ENCODE data around the gene COL17A1.

The COL17A1 gene

GRCh38 chr10:104084482-104085142 lies 1.1 kb downstream of the COL17A1 start:
- H3K27me3 ChIP-seq (ENCODE audit: insufficient read depth, poor library complexity, severe bottlenecking): peaks cover 3% of the 10 kb centered on the region

GRCh38 chr10:104081998-104082397 lies 3.7 kb downstream of the COL17A1 start:
- TF ChIP-seq GABPA (IDR thresholded peaks at IDR 0.05; ENCODE audit: low read depth) (no peak), CTCF (IDR thresholded peaks at IDR 0.05; ENCODE audit: insufficient read depth, low read length) (no peak)
- Histone ChIP-seq H3K4me3 (replicated peaks; ENCODE audit: insufficient read depth, low read length) (no peak overlapping the region), H3K27ac (replicated peaks) (no peak overlapping the region), H3K27me3 (ENCODE audit: insufficient read depth, poor library complexity, severe bottlenecking) (peaks cover 2% of the 10 kb centered on the region)
- no peak for DNase-seq (ENCODE audit: low read depth in 1 of 2, low spot score in 1 of 2)

More at GRCh38 chr10:104084482-104085142, 1.1 kb downstream of the COL17A1 start:
- no peak overlapping the region for H3K27ac ChIP-seq (replicated peaks)
- no peak for TF ChIP-seq GABPA (IDR thresholded peaks at IDR 0.05; ENCODE audit: low read depth)
- TF ChIP-seq REST (IDR thresholded peaks at IDR 0.05; ENCODE audit: insufficient replicate concordance, low read depth): no peak
- TF ChIP-seq CTCF (IDR thresholded peaks at IDR 0.05; ENCODE audit: insufficient read depth, low read length): no peak
- DNase-seq (ENCODE audit: low read depth in 1 of 2, low spot score in 1 of 2): no peak
- no peak overlapping the region for H3K4me3 ChIP-seq (replicated peaks; ENCODE audit: insufficient read depth, low read length)

- TF ChIP-seq SPI1 (IDR thresholded peaks at IDR 0.05; ENCODE audit: borderline replicate concordance, low read depth) (no peak), POLR2AphosphoS5 (IDR thresholded peaks at IDR 0.05; ENCODE audit: low read depth) (no peak), CTCF (IDR thresholded peaks at IDR 0.05; ENCODE audit: insufficient read depth, low read length) (peak; percentile 13)
- DNase-seq (ENCODE audit: low read depth in 1 of 2, low spot score in 1 of 2): peak; percentile 1 to 22
- H3K27me3 ChIP-seq (ENCODE audit: insufficient read depth, poor library complexity, severe bottlenecking): peaks cover 2% of the 10 kb centered on the region
- H3K27ac ChIP-seq (replicated peaks): no peak overlapping the region
- H3K4me3 ChIP-seq (replicated peaks; ENCODE audit: insufficient read depth, low read length): no peak overlapping the region
These were observed 4.9 kb downstream of the COL17A1 start for GRCh38 chr10:104080762-104081161.

GRCh38 chr10:104077663-104078151 lies 8.0 kb downstream of the COL17A1 start:
- H3K27me3 ChIP-seq (ENCODE audit: insufficient read depth, poor library complexity, severe bottlenecking): peaks cover 2% of the 10 kb centered on the region
- H3K27ac ChIP-seq (replicated peaks): no peak overlapping the region
- H3K4me3 ChIP-seq (replicated peaks; ENCODE audit: insufficient read depth, low read length): no peak overlapping the region
- TF ChIP-seq CTCF (IDR thresholded peaks at IDR 0.05; ENCODE audit: insufficient read depth, low read length) (no peak), SPI1 (IDR thresholded peaks at IDR 0.05; ENCODE audit: borderline replicate concordance, low read depth) (no peak), POLR2AphosphoS5 (IDR thresholded peaks at IDR 0.05; ENCODE audit: low read depth) (no peak), GABPA (IDR thresholded peaks at IDR 0.05; ENCODE audit: low read depth) (no peak), REST (IDR thresholded peaks at IDR 0.05; ENCODE audit: insufficient replicate concordance, low read depth) (no peak)
- DNase-seq (ENCODE audit: low read depth in 1 of 2, low spot score in 1 of 2): no peak

All from HL-60 (cell line).